Nephron (organoid): Measurements from ENCODE around the gene COA8.

Source experiments
- H3K27ac Mint-ChIP-seq, 3 experiments: 2 replicates each; pipeline ENCODE4 v1.8.0; 2020; ENCODE audit warnings: mixed read lengths in 3 of 3, mild to moderate bottlenecking in 2 of 3, moderate library complexity in 1 of 3
- H3K27me3 Mint-ChIP-seq: 2 replicates; pipeline ENCODE4 v1.8.0; 2021; ENCODE audit warnings: low read depth, mild to moderate bottlenecking, moderate library complexity, mixed read lengths
- H3K36me3 Mint-ChIP-seq: 2 replicates; pipeline ENCODE4 v1.8.0; 2020; ENCODE audit warnings: low read depth, mixed read lengths
- H3K4me1 Mint-ChIP-seq: 2 replicates; pipeline ENCODE4 v1.8.0; 2020; ENCODE audit warnings: mixed read lengths
- H3K4me3 Mint-ChIP-seq, 3 experiments: 2 replicates each; pipeline ENCODE4 v1.8.0; 2020; ENCODE audit warnings: mild to moderate bottlenecking in 3 of 3, mixed read lengths in 3 of 3, moderate library complexity in 2 of 3
- H3K9me3 Mint-ChIP-seq: 2 replicates; pipeline ENCODE4 v1.8.0; 2020; ENCODE audit warnings: mixed read lengths
- TF ChIP-seq, protein P1 (sequence below), 3 experiments: fragments of 200-600 bp; sonication (generic); IDR thresholded peaks; one replicate each; pipeline ENCODE4 v1.5.0; 2021; ENCODE audit warnings: antibody characterized with exemption in 3 of 3; ENCODE audit not compliant: unreplicated experiment in 3 of 3

Gene COA8, protein sequence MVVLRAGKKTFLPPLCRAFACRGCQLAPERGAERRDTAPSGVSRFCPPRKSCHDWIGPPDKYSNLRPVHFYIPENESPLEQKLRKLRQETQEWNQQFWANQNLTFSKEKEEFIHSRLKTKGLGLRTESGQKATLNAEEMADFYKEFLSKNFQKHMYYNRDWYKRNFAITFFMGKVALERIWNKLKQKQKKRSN

GRCh38 chr14:103562429-103563225 lies at the start of gene COA8, which contains the start of gene BAG5:
COA8 (plus strand) TSS chr14:103562960; CDS start chr14:103563002, 42 bp downstream.
BAG5 (minus strand) TSS chr14:103562657; CDS start chr14:103561164, 1,493 bp downstream.
- peak within 1 kb of the TSS; percentile 94 to 99 (median 99) for H3K4me3 Mint-ChIP-seq
- peak within 1 kb of the TSS; percentile 96 to 99 (median 98) for H3K27ac Mint-ChIP-seq
- H3K27me3 Mint-ChIP-seq = no peaks in the 10 kb centered on the region
- peaks cover 32% of the 10 kb centered on the region for H3K36me3 Mint-ChIP-seq
- H3K4me1 Mint-ChIP-seq = peaks cover 51% of the 10 kb centered on the region
- no peaks in the 10 kb centered on the region for H3K9me3 Mint-ChIP-seq
- TF ChIP-seq, protein P1, sequence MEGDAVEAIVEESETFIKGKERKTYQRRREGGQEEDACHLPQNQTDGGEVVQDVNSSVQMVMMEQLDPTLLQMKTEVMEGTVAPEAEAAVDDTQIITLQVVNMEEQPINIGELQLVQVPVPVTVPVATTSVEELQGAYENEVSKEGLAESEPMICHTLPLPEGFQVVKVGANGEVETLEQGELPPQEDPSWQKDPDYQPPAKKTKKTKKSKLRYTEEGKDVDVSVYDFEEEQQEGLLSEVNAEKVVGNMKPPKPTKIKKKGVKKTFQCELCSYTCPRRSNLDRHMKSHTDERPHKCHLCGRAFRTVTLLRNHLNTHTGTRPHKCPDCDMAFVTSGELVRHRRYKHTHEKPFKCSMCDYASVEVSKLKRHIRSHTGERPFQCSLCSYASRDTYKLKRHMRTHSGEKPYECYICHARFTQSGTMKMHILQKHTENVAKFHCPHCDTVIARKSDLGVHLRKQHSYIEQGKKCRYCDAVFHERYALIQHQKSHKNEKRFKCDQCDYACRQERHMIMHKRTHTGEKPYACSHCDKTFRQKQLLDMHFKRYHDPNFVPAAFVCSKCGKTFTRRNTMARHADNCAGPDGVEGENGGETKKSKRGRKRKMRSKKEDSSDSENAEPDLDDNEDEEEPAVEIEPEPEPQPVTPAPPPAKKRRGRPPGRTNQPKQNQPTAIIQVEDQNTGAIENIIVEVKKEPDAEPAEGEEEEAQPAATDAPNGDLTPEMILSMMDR (IDR thresholded peaks at IDR 0.05; ENCODE audit: unreplicated experiment in 3 of 3) = no peak

DNA sequence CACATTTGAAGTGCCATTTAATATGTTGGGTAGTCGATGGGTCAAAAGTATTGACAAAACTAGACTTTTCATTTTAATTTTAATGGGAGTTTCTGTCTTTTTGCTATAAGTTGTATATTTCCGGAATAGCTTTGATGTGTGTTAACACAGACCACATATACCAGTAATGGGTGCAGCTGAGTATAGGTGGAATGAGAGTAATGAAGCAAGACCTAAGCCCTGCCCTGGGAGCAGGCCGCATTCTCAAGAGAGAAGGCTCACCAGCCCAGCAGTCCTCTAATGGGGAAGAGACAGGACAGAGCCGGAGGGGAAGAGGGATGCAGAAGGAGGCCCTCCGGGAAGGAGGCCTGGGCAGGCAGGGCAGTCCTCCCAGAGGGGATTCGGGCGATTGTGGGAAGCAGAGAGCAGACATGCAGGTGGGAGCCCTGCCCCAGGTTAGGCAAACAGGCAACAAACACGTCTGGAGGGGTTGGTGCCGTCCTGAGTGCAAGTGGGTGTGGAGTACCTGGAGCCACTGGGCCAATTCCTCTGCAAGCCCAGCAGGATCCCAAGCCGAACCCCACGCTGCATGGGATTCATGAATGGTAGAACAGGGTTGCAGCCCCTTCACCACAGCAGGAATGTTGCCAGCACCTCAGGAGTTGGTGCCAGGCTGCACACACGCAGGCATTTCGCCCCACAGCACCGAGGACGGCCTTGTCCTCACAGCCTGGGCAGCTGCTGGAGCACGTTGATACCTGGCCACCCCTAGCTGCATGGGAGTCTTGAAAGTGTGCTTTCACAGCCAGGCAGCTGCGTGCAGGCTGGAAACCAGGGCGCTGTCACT lies 48.0 kb upstream of the COA8 start:
- H3K9me3 Mint-ChIP-seq = no peaks in the 10 kb centered on the region
- H3K27me3 Mint-ChIP-seq = peaks cover 10% of the 10 kb centered on the region
- no peak overlapping the region for H3K4me3 Mint-ChIP-seq
- H3K4me1 Mint-ChIP-seq = peaks cover 45% of the 10 kb centered on the region
- H3K27ac Mint-ChIP-seq = peak overlapping the region in 1 of 3 experiments; percentile 59
- TF ChIP-seq, protein P1 (IDR thresholded peaks at IDR 0.05; ENCODE audit: unreplicated experiment in 3 of 3) = no peak
- peaks cover 23% of the 10 kb centered on the region for H3K36me3 Mint-ChIP-seq

DNA sequence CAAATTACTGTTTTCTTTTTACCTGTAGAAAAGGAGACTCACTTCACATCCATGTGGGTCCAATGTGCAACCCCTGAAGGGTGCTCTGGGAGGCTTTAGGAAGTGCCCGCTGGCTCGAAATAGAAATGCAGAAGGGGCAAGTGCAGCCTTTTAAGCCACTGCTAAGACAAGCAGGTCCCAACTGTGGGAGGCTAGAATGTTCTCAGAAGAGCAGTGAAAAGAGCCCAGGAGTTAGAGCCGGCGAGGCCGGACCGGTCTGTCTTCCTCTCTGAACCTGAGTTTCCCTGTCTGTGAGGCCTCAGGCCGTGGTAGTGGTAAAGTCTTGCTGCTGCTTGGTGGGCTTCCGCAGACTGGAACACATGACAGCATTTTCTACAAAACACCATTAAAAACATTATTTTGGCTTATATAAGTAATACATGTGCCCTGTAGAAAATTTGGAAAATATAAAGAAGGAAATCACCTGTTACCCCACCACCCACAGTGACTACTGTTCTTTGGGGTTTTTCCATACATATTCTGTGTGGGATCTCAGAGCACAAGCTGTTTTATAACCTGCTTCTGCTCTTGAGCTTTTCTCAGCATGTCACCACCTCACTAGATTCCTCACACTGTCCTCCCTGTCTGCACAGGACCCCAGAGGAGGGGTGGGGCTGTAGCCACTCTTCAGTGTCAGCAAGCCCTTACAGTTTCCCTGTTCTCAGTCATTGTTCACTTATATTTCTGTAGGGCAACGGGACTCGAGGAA lies 46.2 kb upstream of the COA8 start:
- H3K9me3 Mint-ChIP-seq = no peaks in the 10 kb centered on the region
- peaks cover 10% of the 10 kb centered on the region for H3K27me3 Mint-ChIP-seq
- H3K27ac Mint-ChIP-seq = peak overlapping the region; percentile 25 to 78 (median 70)
- H3K4me1 Mint-ChIP-seq = peaks cover 48% of the 10 kb centered on the region
- TF ChIP-seq, protein P1 (IDR thresholded peaks at IDR 0.05; ENCODE audit: unreplicated experiment in 3 of 3) = no peak
- H3K4me3 Mint-ChIP-seq = peak overlapping the region in 1 of 3 experiments; percentile 27
- H3K36me3 Mint-ChIP-seq = peaks cover 15% of the 10 kb centered on the region

DNA sequence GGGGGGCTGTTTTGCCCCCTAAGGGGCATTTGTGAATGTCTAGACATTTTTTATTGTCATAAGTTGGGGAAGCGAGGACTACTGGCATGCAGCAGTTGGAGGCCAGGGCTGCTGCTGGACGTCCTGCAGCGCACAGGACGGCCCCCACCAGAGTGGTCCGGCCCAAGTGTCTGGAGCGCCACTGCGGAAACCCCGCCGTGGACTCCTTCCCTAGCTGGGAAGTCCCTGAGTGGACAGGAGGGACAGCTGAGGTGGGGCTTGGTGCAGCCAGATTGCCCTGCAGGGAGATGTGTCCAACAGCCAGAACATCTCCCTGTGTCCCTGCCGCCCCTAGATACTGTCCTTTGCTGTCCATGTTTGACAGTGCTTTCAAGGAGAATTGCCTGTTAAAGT lies 45.6 kb upstream of the COA8 start:
- TF ChIP-seq, protein P1 (IDR thresholded peaks at IDR 0.05; ENCODE audit: unreplicated experiment in 3 of 3) = no peak
- Mint-ChIP-seq H3K36me3 (peaks cover 15% of the 10 kb centered on the region), H3K4me1 (peaks cover 48% of the 10 kb centered on the region), H3K9me3 (no peaks in the 10 kb centered on the region), H3K4me3 (peak overlapping the region in 2 of 3 experiments; percentile 15 to 51), H3K27ac (peak overlapping the region; percentile 56 to 86 (median 70)), H3K27me3 (peaks cover 10% of the 10 kb centered on the region)

- TF ChIP-seq, protein P1 (IDR thresholded peaks at IDR 0.05; ENCODE audit: unreplicated experiment in 3 of 3) = no peak
- Mint-ChIP-seq H3K4me3 (peak overlapping the region; percentile 4 to 51 (median 32)), H3K9me3 (no peaks in the 10 kb centered on the region), H3K36me3 (peaks cover 11% of the 10 kb centered on the region), H3K27me3 (peaks cover 10% of the 10 kb centered on the region), H3K4me1 (peaks cover 44% of the 10 kb centered on the region), H3K27ac (peak overlapping the region; percentile 56 to 86 (median 70))
Observed at GRCh38 chr14:103517721-103518421, 44.9 kb upstream of the COA8 start.
